K562 (cell line): ENCODE results near the gene LMNA. TPM values are rescaled to one million over a fixed set of nuclear protein-coding genes. Genes with fewer than 3 reads are reported as not detected.
A peak's percentile ranks its signal among the peaks of the same experiment; 100 is the strongest.

ENCODE experiments used
- C11orf30 ChIP-seq: fragments of 450-650 bp; IDR thresholded peaks from 2 replicates; pipeline ENCODE4 v1.6.1; 2016; ENCODE audit warnings: low read depth, mild to moderate bottlenecking
- CBX5 ChIP-seq: IDR thresholded peaks from 2 replicates; pipeline ENCODE4 v1.6.1; 2014; ENCODE audit warnings: low read depth, borderline replicate concordance
- CEBPB ChIP-seq: fragments of 450-650 bp; IDR thresholded peaks from 2 replicates; pipeline ENCODE4 v1.6.1; 2016; ENCODE audit warnings: missing genetic modification characterization, missing compliant biosample characterization
- DDX20 ChIP-seq: fragments of 450-650 bp; IDR thresholded peaks from 2 replicates; pipeline ENCODE4 v1.6.1; 2016; ENCODE audit warnings: missing genetic modification characterization, low read depth, mild to moderate bottlenecking, missing compliant biosample characterization, moderate library complexity
- DIDO1 ChIP-seq: fragments of 450-650 bp; IDR thresholded peaks from 2 replicates; pipeline ENCODE4 v1.6.1; 2016; ENCODE audit warnings: low read depth, missing biosample characterization, missing genetic modification characterization
- DNMT1 ChIP-seq: fragments of 450-650 bp; IDR thresholded peaks from 2 replicates; pipeline ENCODE4 v1.6.1; 2016; ENCODE audit warnings: antibody characterized with exemption, mild to moderate bottlenecking
- HINFP ChIP-seq: fragments of 450-650 bp; conservative IDR thresholded peaks from 2 replicates; pipeline ENCODE4 v1.6.1; 2016; ENCODE audit warnings: missing genetic modification characterization, low read depth, mild to moderate bottlenecking, control low read depth, missing compliant biosample characterization
- MAZ ChIP-seq, 2 experiments: fragments of 450-650 bp in 1 of 2; sonication (generic) in 1 of 2; formaldehyde crosslinking; IDR thresholded peaks in 1 of 2; conservative IDR thresholded peaks in 1 of 2; 2 replicates each; pipeline versions ENCODE4 v1.4.0 to v1.5.0; 2020; ENCODE audit warnings: mild to moderate bottlenecking in 1 of 2, missing genetic modification reagents in 1 of 2
- MNT ChIP-seq, 2 experiments: fragments of 450-650 bp; conservative IDR thresholded peaks; 2 replicates each; pipeline ENCODE4 v1.6.1; 2017; ENCODE audit warnings: mild to moderate bottlenecking in 2 of 2, moderate library complexity in 2 of 2
- NBN ChIP-seq: fragments of 450-650 bp; IDR thresholded peaks from 2 replicates; pipeline ENCODE4 v1.6.1; 2016; ENCODE audit warnings: low read depth, mild to moderate bottlenecking
- NCOA2 ChIP-seq, 2 experiments: fragments of 450-650 bp; IDR thresholded peaks; 2 replicates each; pipeline ENCODE4 v1.6.1; 2018; ENCODE audit warnings: mild to moderate bottlenecking in 2 of 2, moderate library complexity in 1 of 2; ENCODE audit not compliant: partially characterized antibody in 2 of 2
- NR2C2 ChIP-seq, 2 experiments: fragments of 200-800 bp in 1 of 2; sonication (Bioruptor generic) in 1 of 2; sonication (generic) in 1 of 2; formaldehyde crosslinking in 1 of 2; IDR thresholded peaks; 2 replicates each; pipeline versions ENCODE4 v1.6.1 to v1.8.0; 2016 to 2022; ENCODE audit warnings: mild to moderate bottlenecking in 1 of 2, missing compliant biosample characterization in 1 of 2, missing genetic modification characterization in 1 of 2, missing genetic modification reagents in 1 of 2
- POLR2A ChIP-seq: fragments of 450-650 bp; conservative IDR thresholded peaks from 2 replicates; pipeline ENCODE4 v1.6.1; 2016
- PURB ChIP-seq: sonication (generic); formaldehyde crosslinking; IDR thresholded peaks from 2 replicates; pipeline ENCODE4 v1.9.0; 2021; ENCODE audit warnings: low read depth, mild to moderate bottlenecking, missing genetic modification reagents
- RBM39 ChIP-seq: fragments of 200-400 bp; formaldehyde crosslinking; optimal IDR thresholded peaks from 2 replicates; pipeline ENCODE3; 2018; ENCODE audit warnings: low read depth, low read length
- ZC3H8 ChIP-seq: fragments of 450-650 bp; IDR thresholded peaks from 2 replicates; pipeline ENCODE4 v1.6.1; 2017
- ZNF395 ChIP-seq: fragments of 200-800 bp; sonication (Bioruptor generic); IDR thresholded peaks from 2 replicates; pipeline ENCODE4 v1.6.1; 2017; ENCODE audit warnings: missing genetic modification characterization, missing compliant biosample characterization
- ZNF561 ChIP-seq: fragments of 450-650 bp; formaldehyde crosslinking; conservative IDR thresholded peaks from 2 replicates; pipeline ENCODE4 v1.4.0; 2020; ENCODE audit warnings: mild to moderate bottlenecking, moderate library complexity
- ZNF583 ChIP-seq: fragments of 250-450 bp; sonication (Bioruptor Pico); IDR thresholded peaks from 2 replicates; pipeline ENCODE4 v1.4.0; 2020
- ZNF699 ChIP-seq: fragments of 250-450 bp; sonication (Bioruptor Pico); IDR thresholded peaks from 2 replicates; pipeline ENCODE4 v1.8.0; 2021; ENCODE audit warnings: mild to moderate bottlenecking, moderate library complexity; ENCODE audit not compliant: insufficient replicate concordance
- polyA plus RNA-seq, 8 experiments: library from polyadenylated mRNA; depleted of rRNA in 4 of 8; stranded (reverse) in 5 of 8; unstranded in 3 of 8; fragments of >200 nt; fragmentation: Nextera tagmentation in 2 of 8; fragmentation: Illumina TruSeq in 1 of 8; extraction: Ambion mirVana in 2 of 8; extraction: Trizol in 1 of 8; gene quantifications; 2 replicates each; pipeline versions ENCODE4 v1.2.1 to v1.2.3, GENCODE V29; 2011 to 2014; ENCODE audit warnings: inconsistent platforms in 1 of 8, missing spikeins in 1 of 8
- total RNA-seq, 7 experiments: library from RNA; depleted of rRNA in 6 of 7; stranded (reverse); fragments of >200 nt in 6 of 7; fragmentation: Illumina TruSeq in 2 of 7; extraction: Trizol in 2 of 7; gene quantifications; 2 replicates each; pipeline versions ENCODE4 v1.2.1 to v1.2.3, GENCODE V29; 2011 to 2021; ENCODE audit warnings: low replicate concordance in 1 of 7
- TF ChIP-seq, protein P1 (sequence below): IDR thresholded peaks from 2 replicates; pipeline ENCODE4 v1.6.1; 2011; ENCODE audit not compliant: insufficient read length; ENCODE audit errors: extremely low read depth

The LMNA gene
- total and polyA plus RNA-seq, 9 of the 15 experiments (the other 6 are each of a cell fraction or from before 2014, with no cell fraction given), result 1.00 to 347 (median 88.2) TPM

GRCh38 chr1:156123356-156124196 lies 9.1 kb downstream of the LMNA start (continued):
- no peak for TF ChIP-seq DDX20 (tag)
- TF ChIP-seq CEBPB (tag), result no peak
- TF ChIP-seq ZC3H8, result no peak
- no peak for TF ChIP-seq POLR2A
- TF ChIP-seq, protein P1, sequence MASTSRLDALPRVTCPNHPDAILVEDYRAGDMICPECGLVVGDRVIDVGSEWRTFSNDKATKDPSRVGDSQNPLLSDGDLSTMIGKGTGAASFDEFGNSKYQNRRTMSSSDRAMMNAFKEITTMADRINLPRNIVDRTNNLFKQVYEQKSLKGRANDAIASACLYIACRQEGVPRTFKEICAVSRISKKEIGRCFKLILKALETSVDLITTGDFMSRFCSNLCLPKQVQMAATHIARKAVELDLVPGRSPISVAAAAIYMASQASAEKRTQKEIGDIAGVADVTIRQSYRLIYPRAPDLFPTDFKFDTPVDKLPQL, result no peak
- peak; percentile 21 for TF ChIP-seq RBM39
- TF ChIP-seq NBN, result peak; percentile 85
- TF ChIP-seq NR2C2 (CRISPR knock-in tag; IDR thresholded peaks at IDR 0.05), result 0 out of 2 replicates have a peak, but pooled peaks have one; percentile 4
- TF ChIP-seq NR2C2 (tag; IDR thresholded peaks at IDR 0.05), result peak; percentile 13
- TF ChIP-seq DNMT1, result no peak
- no peak for TF ChIP-seq NCOA2 (IDR thresholded peaks at IDR 0.05; ENCODE audit: partially characterized antibody in 2 of 2)
- no peak for TF ChIP-seq HINFP
- peak; percentile 78 to 91 for TF ChIP-seq MNT (conservative IDR thresholded peaks at IDR 0.05)
- peak; percentile 41 to 55; a peak in 3 of 4 replicates for TF ChIP-seq MAZ (CRISPR knock-in tag; conservative IDR thresholded peaks at IDR 0.05 in 1 of 2, IDR thresholded peaks at IDR 0.05 in 1 of 2)
- TF ChIP-seq ZNF561 (CRISPR knock-in tag), result no peak
- TF ChIP-seq DIDO1 (tag), result no peak
- TF ChIP-seq CBX5, result no peak
- peak; percentile 31; the same call in 1 of the 2 replicates for TF ChIP-seq ZNF395 (CRISPR knock-in tag)
- no peak for TF ChIP-seq ZNF699 (CRISPR knock-in tag)
- TF ChIP-seq C11orf30, result 0 out of 2 replicates have a peak, but pooled peaks have one; percentile 34
- TF ChIP-seq ZNF583 (CRISPR knock-in tag), result no peak
- TF ChIP-seq PURB (CRISPR knock-in tag), result no peak
